Natural killer cell treated with Interleukin-12 subunit alpha and Interleukin-12 subunit beta and Interleukin-15 and Interleukin-18, amount 100 ng/mL, for 72 hours (primary cell): ENCODE data around the gene PDZK1IP1. TPM values are rescaled to one million over a fixed set of nuclear protein-coding genes. Genes with fewer than 3 reads are reported as not detected.
A peak's percentile ranks its signal among the peaks of the same experiment; 100 is the strongest.

Source experiments
- ATAC-seq, 2 donors: fragments of 150-1000 bp; cut with Tn5 transposase in 1 of 2; sonication (Bioruptor Pico), chemical (Tn5 transposase) in 1 of 2; 2 replicates each; pipeline ENCODE4 v1.10.0; 2021
- DNase-seq: peaks from one replicate; pipeline ENCODE4 v3.0.0; 2022; ENCODE audit warnings: low spot score
- H3K27ac Mint-ChIP-seq, 2 donors: 1 replicate in 1 of 2; 2 replicates in 1 of 2; pipeline ENCODE4 v1.8.0; 2022; ENCODE audit warnings: mixed read lengths in 2 of 2, mild to moderate bottlenecking in 1 of 2, moderate library complexity in 1 of 2
- H3K27me3 Mint-ChIP-seq, 2 donors: 1 replicate in 1 of 2; 2 replicates in 1 of 2; pipeline ENCODE4 v1.8.0; 2022; ENCODE audit warnings: mixed read lengths in 2 of 2
- H3K36me3 Mint-ChIP-seq: one replicate; pipeline ENCODE4 v1.8.0; 2022; ENCODE audit warnings: mixed read lengths
- H3K4me1 Mint-ChIP-seq, 2 donors: 1 replicate in 1 of 2; 2 replicates in 1 of 2; pipeline ENCODE4 v1.8.0; 2022; ENCODE audit warnings: low read depth in 2 of 2, mixed read lengths in 2 of 2, mild to moderate bottlenecking in 1 of 2
- H3K4me3 Mint-ChIP-seq: one replicate; pipeline ENCODE4 v1.8.0; 2022; ENCODE audit warnings: mixed read lengths
- H3K9me3 Mint-ChIP-seq: 2 replicates; pipeline ENCODE4 v1.8.0; 2022; ENCODE audit warnings: mixed read lengths
- total RNA-seq, 2 donors: library from RNA; stranded (reverse); gene quantifications; one replicate each; pipeline ENCODE4 v1.2.3, GENCODE V29; 2022

PDZK1IP1 gene
- total RNA-seq: not detected

- H3K27ac Mint-ChIP-seq: no peak within 1 kb of the TSS
- H3K4me1 Mint-ChIP-seq: peaks cover 0 to 8% of the 10 kb centered on the region in 2 donors
- DNase-seq (no peak), ATAC-seq (no peak)
- H3K36me3 Mint-ChIP-seq: no peaks in the 10 kb centered on the region
- H3K4me3 Mint-ChIP-seq: no peak within 1 kb of the TSS
- H3K9me3 Mint-ChIP-seq: no peaks in the 10 kb centered on the region
- peaks cover 8% of the 10 kb centered on the region in 2 donors for H3K27me3 Mint-ChIP-seq
Observed at GRCh38 chr1:47189844-47190508, at the start of gene PDZK1IP1. PDZK1IP1 (minus strand) TSS chr1:47190036; CDS start chr1:47189932, 104 bp downstream.

- H3K27me3 Mint-ChIP-seq: peaks cover 19 to 35% of the 10 kb centered on the region in 2 donors
- H3K27ac Mint-ChIP-seq: no peak overlapping the region
- H3K9me3 Mint-ChIP-seq: no peaks in the 10 kb centered on the region
Observed at GRCh38 chr1:47238935-47239592, 49.2 kb upstream of the PDZK1IP1 start.

GRCh38 chr1:47235806-47236205, 46.0 kb upstream of the PDZK1IP1 start:
- peaks cover 43 to 45% of the 10 kb centered on the region in 2 donors for H3K27me3 Mint-ChIP-seq
- DNase-seq: no peak
- no peaks in the 10 kb centered on the region for H3K9me3 Mint-ChIP-seq
- no peak overlapping the region for H3K27ac Mint-ChIP-seq
- H3K36me3 Mint-ChIP-seq: no peaks in the 10 kb centered on the region
- peaks cover 17 to 20% of the 10 kb centered on the region in 2 donors for H3K4me1 Mint-ChIP-seq
- no peak for ATAC-seq
- no peak overlapping the region for H3K4me3 Mint-ChIP-seq

More at GRCh38 chr1:47238935-47239592, 49.2 kb upstream of the PDZK1IP1 start:
- no peak for DNase-seq
- peak in 1 of 2 donors; percentile 73 for ATAC-seq
- Mint-ChIP-seq H3K36me3 (no peaks in the 10 kb centered on the region), H3K4me1 (peaks cover 4 to 6% of the 10 kb centered on the region in 2 donors), H3K4me3 (no peak overlapping the region)

GRCh38 chr1:47235241-47235681, 45.4 kb upstream of the PDZK1IP1 start:
- no peak overlapping the region for H3K27ac Mint-ChIP-seq
- peaks cover 20 to 26% of the 10 kb centered on the region in 2 donors for H3K4me1 Mint-ChIP-seq
- H3K36me3 Mint-ChIP-seq: no peaks in the 10 kb centered on the region
- ATAC-seq: no peak
- DNase-seq: no peak
- no peak overlapping the region for H3K4me3 Mint-ChIP-seq
- H3K27me3 Mint-ChIP-seq: peaks cover 46 to 49% of the 10 kb centered on the region in 2 donors
- H3K9me3 Mint-ChIP-seq: no peaks in the 10 kb centered on the region

- Mint-ChIP-seq H3K36me3 (no peaks in the 10 kb centered on the region), H3K9me3 (no peaks in the 10 kb centered on the region), H3K4me1 (peaks cover 27 to 28% of the 10 kb centered on the region in 2 donors), H3K27me3 (peaks cover 55 to 57% of the 10 kb centered on the region in 2 donors), H3K4me3 (no peak overlapping the region), H3K27ac (no peak overlapping the region)
- ATAC-seq: no peak
- no peak for DNase-seq
Observed at GRCh38 chr1:47233186-47233585, 43.4 kb upstream of the PDZK1IP1 start.

- Mint-ChIP-seq H3K27ac (peak within 1 kb of the TSS; percentile 19 to 52), H3K4me3 (peak within 1 kb of the TSS; percentile 89), H3K36me3 (no peaks in the 10 kb centered on the region), H3K27me3 (peaks cover 55 to 66% of the 10 kb centered on the region in 2 donors), H3K9me3 (no peaks in the 10 kb centered on the region), H3K4me1 (peaks cover 27 to 28% of the 10 kb centered on the region in 2 donors)
- DNase-seq (no peak), ATAC-seq (peak in 1 of 2 donors; percentile 67)
Observed at GRCh38 chr1:47232187-47232874, 42.5 kb upstream of the PDZK1IP1 start, which contains the start of gene TAL1. TAL1 (minus strand) TSS chr1:47232225; CDS start chr1:47225888, 6,337 bp downstream.

- peaks cover 55 to 73% of the 10 kb centered on the region in 2 donors for H3K27me3 Mint-ChIP-seq
- peak overlapping the region; percentile 89 for H3K4me3 Mint-ChIP-seq
- ATAC-seq (peak; percentile 61 to 70), DNase-seq (no peak)
- H3K27ac Mint-ChIP-seq: peak overlapping the region; percentile 19 to 30
- no peaks in the 10 kb centered on the region for H3K36me3 Mint-ChIP-seq
- H3K4me1 Mint-ChIP-seq: peaks cover 27 to 28% of the 10 kb centered on the region in 2 donors
- no peaks in the 10 kb centered on the region for H3K9me3 Mint-ChIP-seq
Observed at GRCh38 chr1:47231301-47232186, 41.7 kb upstream of the PDZK1IP1 start.

GRCh38 chr1:47230692-47231300, 41.0 kb upstream of the PDZK1IP1 start:
- DNase-seq (no peak), ATAC-seq (no peak)
- Mint-ChIP-seq H3K27ac (peak overlapping the region in 1 of 2 donors; percentile 30), H3K4me1 (peaks cover 27 to 32% of the 10 kb centered on the region in 2 donors), H3K4me3 (peak overlapping the region; percentile 55), H3K27me3 (peaks cover 55 to 79% of the 10 kb centered on the region in 2 donors), H3K36me3 (no peaks in the 10 kb centered on the region), H3K9me3 (no peaks in the 10 kb centered on the region)

- peak overlapping the region; percentile 55 for H3K4me3 Mint-ChIP-seq
Observed at GRCh38 chr1:47229886-47230691, 40.3 kb upstream of the PDZK1IP1 start.

GRCh38 chr1:47229031-47229885, 39.4 kb upstream of the PDZK1IP1 start:
- Mint-ChIP-seq H3K4me3 (peak overlapping the region; percentile 55), H3K9me3 (no peaks in the 10 kb centered on the region), H3K36me3 (no peaks in the 10 kb centered on the region), H3K27ac (peak overlapping the region in 1 of 2 donors; percentile 45), H3K27me3 (peaks cover 55 to 77% of the 10 kb centered on the region in 2 donors), H3K4me1 (peaks cover 27 to 33% of the 10 kb centered on the region in 2 donors)
- DNase-seq (no peak), ATAC-seq (no peak)

More at GRCh38 chr1:47229886-47230691, 40.3 kb upstream of the PDZK1IP1 start:
- Mint-ChIP-seq H3K4me1 (peaks cover 27 to 33% of the 10 kb centered on the region in 2 donors), H3K9me3 (no peaks in the 10 kb centered on the region), H3K27ac (peak overlapping the region in 1 of 2 donors; percentile 45), H3K36me3 (no peaks in the 10 kb centered on the region), H3K27me3 (peaks cover 57 to 81% of the 10 kb centered on the region in 2 donors)
- no peak for DNase-seq
- no peak for ATAC-seq

- H3K9me3 Mint-ChIP-seq: no peaks in the 10 kb centered on the region
- no peak overlapping the region for H3K4me3 Mint-ChIP-seq
- H3K4me1 Mint-ChIP-seq: peaks cover 27 to 33% of the 10 kb centered on the region in 2 donors
Observed at GRCh38 chr1:47228644-47229030, 38.8 kb upstream of the PDZK1IP1 start.

More at GRCh38 chr1:47228644-47229030, 38.8 kb upstream of the PDZK1IP1 start:
- H3K27ac Mint-ChIP-seq: no peak overlapping the region
- peaks cover 49 to 70% of the 10 kb centered on the region in 2 donors for H3K27me3 Mint-ChIP-seq
- H3K36me3 Mint-ChIP-seq: no peaks in the 10 kb centered on the region
- DNase-seq (no peak), ATAC-seq (no peak)
